GM12892 (cell line): ENCODE data around the gene OSBP2.

Experiments
- DNase-seq: peaks from one replicate; pipeline ENCODE4 v3.0.0; 2011; ENCODE audit not compliant: insufficient read length
- FAIRE-seq: peaks from 2 replicates; lab custom pipeline; 2011; peaks lifted over from hg19 to GRCh38; lab: Jason Lieb, UNC
- POLR2A ChIP-seq: IDR thresholded peaks from 2 replicates; pipeline ENCODE4 v1.6.1; 2011; ENCODE audit warnings: low read depth, low read length, control low read depth
- POLR2AphosphoS5 ChIP-seq: IDR thresholded peaks from 2 replicates; pipeline ENCODE4 v1.6.1; 2011; ENCODE audit warnings: low read depth, low read length, control low read depth
- TAF1 ChIP-seq: IDR thresholded peaks from 2 replicates; pipeline ENCODE4 v1.6.1; 2011; ENCODE audit warnings: low read depth, mild to moderate bottlenecking, control low read depth, low read length, borderline replicate concordance

Gene OSBP2

DNA sequence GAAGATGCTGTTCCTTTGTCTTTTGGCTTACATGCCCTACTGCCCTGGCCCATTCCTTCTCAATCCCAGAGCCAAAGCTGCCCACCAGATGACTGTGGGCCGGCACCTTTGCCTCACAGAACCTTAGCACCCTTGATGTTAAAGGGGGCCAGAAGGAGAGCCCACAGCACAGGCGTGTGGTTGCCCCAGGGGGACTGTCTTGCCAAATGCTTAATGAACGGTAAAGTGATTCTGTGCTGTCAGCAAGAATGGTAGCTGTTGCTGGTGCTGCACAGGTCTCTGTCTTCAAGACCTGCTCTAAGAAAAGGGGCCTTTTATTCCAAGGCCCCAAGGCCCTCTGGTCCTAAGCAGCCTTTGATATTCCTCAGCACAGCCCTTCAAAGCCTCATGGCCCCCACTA is 160.6 kb downstream of the OSBP2 start:
- no peak for TF ChIP-seq POLR2AphosphoS5
- FAIRE-seq (no peak), DNase-seq (no peak)

DNA sequence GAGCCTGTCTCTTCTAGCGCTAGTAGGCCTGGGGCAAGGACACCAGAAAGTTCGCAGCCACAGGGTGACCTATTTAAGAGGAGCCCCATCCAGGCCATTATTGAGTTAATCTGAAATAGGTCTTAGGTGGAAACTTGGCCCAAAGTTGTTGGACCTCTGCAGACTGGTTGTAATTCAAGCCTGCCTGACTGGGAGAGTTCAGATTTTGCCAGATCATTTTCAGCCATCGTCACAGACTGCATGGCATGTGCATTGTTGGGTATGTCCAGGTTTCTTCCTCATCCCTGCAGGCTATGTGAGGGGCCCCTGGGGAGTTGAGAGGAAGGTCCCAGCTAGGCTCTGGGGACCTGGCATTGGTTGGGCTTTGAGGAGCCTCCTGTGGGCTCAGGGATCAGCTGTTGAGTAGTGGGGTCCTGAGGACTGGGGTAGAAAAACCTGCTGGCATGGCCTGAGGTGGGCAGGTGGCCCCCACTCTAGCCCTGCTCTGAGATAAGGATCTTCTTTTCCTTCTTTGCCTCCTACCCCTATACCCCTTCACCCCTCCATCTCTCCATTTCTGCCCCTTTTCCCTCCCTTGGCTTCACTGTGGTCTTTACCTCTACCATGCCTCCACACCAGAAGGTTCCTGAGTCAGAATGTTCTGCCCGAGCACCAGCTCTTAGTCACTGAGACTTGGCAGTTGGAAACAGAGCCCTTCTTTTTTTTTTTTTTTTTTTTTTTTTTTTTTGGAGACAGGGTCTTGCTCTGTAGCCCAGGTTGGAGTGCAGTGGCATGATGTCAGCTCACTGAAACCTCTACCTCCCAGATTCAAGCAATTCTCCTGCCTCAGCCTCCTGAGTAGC is 161.2 kb downstream of the OSBP2 start:
- TF ChIP-seq POLR2A = no peak
- no peak for FAIRE-seq
- DNase-seq = no peak

DNA sequence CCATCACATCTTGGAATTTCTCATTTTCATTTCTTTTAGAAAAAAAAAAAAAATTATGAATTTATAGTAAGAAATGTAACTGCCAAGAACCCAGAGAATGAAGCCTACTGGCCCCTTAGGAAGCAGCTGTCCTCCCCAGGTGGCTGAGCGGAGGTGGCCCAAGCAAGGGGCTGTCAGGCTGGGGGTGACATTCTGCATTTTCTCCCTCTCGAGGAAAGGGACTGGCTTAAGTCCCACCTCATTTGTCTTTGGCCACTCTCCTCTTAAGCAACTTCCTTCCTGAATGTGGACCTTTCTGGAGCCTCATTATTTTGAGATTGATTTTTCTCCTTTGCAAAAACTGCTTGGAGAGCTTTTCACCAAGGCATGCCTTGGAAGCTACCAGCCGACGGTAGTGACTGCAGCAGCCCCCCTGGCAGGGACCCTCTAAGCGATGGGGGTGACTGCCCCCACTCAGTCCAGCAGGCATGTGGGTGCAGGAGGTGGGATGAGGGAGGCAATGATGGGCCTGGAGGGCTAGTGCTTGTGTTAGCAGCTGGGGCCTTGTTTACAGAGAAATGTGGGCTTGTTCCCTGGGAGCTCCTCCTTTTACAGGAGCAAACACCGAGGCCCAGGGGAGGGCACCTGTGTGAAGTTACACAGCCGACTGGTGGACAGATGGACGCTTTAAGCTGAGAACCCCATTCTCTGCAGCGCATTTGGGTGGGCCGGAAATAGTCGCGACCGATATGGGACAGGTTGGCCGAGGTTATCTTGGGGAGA is 162.2 kb downstream of the OSBP2 start:
- DNase-seq (no peak), FAIRE-seq (no peak)
- TF ChIP-seq POLR2A = no peak
- TF ChIP-seq TAF1 = no peak
- TF ChIP-seq POLR2AphosphoS5 = no peak

DNA sequence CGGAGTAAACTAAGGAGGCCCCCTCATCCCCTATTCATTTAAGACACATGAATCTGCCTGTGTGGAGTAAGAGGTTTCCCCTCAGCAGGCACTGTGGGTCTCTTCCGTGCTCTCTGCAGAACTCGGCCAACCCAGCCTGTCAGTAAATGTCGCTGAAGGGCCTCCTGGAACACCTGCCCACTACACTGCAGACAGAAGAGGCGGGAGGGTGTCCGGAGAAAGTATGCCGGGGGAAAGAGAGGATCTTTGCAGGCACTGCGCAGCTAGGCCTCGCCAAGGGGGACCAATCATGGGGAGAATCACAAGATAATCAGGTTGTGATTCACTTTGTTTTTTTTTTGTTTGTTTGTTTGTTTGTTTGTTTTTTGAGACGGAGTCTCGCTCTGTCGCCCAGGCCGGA is 163.1 kb downstream of the OSBP2 start:
- FAIRE-seq = no peak
- DNase-seq = no peak
- TF ChIP-seq POLR2AphosphoS5 (no peak), TAF1 (no peak), POLR2A (no peak)

DNA sequence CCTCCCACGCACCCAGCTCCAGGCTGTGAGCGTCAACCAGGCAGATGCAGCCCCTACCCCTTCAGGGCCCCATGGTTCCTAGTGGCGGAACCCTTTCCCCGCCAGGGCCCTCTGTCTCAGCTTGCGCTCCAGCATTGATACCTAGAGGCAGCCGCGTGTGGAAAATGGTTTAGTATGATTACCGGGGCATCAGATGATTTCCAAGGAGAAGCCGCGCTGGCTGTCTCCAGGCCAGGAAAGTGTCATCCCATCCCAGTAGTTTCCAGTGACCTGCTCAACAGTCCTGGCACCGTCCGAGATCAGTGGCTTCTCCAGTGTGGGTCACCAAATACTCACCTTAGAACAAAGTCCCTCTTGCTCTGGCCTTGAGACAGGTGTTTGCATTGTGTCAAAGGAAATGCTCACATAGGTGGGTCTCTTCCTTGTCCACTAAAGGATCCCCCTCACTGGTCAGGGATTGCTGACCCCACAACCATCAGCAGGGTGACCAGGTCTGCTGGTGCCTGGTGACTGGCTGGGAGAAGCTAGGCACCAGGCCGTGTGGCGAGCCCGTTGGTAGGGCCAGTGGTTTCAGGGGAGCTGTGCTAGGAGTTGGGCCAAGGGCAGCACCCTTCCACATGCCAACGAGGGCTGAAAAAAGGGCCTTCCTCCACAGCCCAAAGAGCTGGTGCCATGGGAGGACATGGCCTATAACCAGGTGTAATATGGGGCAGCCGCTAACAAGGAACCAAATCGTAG is 164.5 kb downstream of the OSBP2 start:
- FAIRE-seq (no peak), DNase-seq (no peak)
- TF ChIP-seq TAF1 (no peak), POLR2A (no peak), POLR2AphosphoS5 (no peak)

DNA sequence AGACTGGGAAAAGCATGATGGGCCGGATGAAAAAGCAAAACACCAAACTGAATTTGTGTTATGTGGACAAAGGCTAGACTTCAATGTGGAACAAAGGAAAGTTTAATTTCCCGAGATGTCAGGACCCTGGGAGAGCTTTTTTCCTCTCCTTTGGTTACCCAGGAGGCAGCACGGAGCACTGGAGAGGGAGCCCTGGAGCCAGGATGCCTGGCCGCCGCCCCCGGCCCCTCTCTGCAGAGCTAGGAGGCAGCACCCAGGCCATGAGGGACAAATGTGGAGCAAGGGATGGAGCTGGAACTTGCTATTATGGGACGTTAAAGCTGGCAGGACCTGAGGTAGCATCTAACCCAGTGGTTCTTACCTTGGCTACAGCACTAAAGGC is 165.0 kb downstream of the OSBP2 start:
- DNase-seq (no peak), FAIRE-seq (no peak)
- TF ChIP-seq POLR2AphosphoS5 = no peak
- no peak for TF ChIP-seq POLR2A
- TF ChIP-seq TAF1 = no peak

DNA sequence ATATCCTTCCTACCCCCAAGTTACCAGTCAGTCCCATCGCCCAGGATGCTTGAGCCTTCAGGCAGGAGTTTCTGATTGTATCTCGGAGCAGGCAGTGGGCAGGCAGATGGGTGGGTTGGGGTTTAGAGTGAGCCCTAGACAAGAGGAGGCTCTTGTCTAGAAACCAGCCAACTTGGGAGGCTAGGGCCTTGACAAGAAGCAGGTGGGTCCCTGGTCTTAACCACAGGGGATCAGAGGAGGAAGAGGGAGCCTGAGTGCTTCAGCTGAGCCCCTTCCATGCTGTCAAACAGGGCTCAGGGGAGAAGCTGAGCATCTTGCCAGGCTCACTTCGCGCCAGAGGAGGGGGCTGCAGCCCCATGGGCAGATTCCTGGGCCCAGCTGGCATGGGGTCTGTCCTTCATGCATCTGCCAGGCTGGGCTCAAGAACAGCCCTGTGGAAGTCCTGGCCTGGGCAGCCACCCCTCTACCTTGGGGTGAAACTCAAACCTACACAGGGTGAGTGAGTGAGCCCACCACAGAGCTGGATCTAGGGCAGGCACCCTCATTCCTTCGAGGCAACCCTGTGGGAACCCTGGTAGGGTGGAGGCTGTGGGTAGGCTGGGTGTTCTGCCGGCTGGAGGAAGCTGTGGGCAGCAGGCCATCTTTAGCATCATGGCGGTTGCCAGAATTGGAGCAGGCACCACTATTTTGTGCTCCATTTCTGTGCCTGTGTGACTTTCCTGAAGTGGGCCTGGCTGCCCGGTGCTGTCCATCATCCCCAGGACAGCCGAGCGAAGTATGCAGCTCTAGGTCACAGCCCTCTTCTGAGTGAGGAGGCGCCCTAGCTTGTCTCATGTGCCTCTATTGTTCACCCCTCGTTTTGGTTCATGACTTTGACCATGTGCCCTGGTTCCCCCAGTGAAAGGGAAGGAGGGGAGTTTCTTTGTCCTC is 165.8 kb downstream of the OSBP2 start:
- no peak for DNase-seq
- TF ChIP-seq TAF1 = no peak
- TF ChIP-seq POLR2AphosphoS5 = no peak
- no peak for TF ChIP-seq POLR2A
- FAIRE-seq = no peak

DNA sequence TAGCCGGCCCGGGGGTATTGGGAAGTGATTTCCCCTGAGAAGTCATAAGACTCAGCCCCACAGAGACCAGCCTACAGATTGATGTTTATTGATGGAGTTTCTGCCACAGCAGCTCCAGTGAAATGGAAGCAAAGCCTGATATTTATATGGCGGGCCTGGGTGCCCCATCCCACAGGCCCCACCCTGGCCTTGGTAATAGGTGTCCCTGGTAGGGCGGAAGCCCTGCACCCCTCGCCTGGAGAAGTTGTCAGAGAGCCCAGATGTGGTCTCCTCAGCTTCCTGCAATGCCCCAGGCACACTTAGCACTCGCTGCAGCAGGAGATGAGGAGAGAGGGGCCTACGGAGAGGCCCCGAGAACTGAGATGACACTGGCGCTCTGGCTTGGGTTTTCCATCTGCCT is 166.5 kb downstream of the OSBP2 start:
- no peak for TF ChIP-seq POLR2AphosphoS5
- TF ChIP-seq POLR2A = no peak
- TF ChIP-seq TAF1 = no peak
- no peak for FAIRE-seq
- peak; percentile 14 for DNase-seq

DNA sequence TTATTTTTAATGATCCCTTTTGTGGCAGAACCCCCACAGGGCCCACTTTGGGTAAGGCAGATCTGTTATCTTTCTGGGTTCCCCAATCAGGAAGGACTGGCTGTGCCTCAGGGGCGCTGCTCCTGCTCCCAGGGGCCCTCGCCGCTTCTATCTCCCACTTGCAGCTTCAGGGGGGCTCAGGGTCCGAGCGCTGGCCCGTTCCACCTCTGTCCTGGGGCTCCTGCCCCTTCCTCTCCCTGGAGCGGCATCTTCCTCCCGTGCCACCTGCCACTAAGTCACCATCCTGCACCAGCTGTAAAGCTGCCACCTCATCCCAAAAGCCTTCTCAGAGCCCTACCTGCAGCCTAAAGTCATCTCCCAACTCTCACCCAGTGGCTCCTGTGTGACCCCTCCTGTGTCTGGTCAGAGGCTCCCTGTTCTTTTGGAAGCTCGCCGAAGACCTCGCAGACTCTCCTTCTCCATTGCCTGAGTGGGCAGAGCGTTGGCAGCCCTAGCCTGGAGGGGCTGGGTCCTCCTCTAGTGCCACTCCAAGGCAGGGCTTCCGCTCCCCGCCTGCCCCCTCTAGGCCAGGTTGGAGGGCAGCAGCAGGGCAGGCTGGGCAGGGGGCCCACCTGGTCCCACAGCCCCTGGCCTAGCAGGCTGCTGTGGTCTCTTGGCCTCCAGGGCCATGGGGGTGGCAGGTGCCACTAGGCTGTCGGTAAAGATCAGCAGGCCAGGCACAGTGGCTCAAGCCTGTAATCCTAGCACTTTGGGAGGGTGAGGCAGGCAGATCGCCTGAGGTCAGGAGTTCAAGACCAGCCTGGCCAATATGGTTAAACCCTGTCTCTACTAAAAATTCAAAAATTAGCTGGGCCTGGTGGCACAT is 167.2 kb downstream of the OSBP2 start:
- no peak for TF ChIP-seq POLR2A
- TF ChIP-seq POLR2AphosphoS5 = no peak
- TF ChIP-seq TAF1 = no peak
- FAIRE-seq = no peak
- DNase-seq = peak; percentile 10

DNA sequence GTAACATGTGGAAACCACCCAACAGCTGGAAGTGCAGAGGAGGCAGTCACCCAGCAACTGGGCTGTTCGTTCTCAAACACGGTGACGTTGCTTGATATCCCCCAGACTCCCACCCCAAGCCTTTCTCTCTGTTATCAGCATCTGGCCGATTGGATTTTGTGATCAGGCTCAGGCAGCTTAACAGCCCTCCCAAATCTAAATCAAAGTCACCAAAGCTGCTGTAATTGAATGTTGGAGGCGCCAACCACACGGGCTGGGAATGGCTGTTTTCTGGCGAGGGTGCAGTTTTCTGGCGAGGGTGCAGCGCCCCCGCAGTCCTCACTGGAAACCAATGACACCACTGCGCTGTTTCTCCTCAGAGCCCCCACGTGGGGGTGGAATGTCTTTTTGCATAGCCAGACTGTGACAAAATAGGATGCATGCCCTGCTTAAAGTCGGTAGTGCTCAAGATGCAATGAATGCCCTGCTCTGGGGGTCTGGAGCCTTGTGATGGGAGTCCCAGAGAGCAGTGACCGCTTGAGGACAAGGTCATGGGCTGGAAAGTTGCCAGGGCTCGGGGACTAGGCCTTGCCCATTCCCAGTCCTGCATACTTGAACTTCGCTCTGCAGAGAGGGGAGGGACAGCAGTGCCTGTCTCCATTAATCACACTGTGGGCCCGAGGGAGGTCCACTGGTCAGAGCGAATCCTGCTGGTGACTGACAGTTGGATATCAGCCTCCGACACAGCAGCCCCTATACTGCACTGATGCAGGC is 168.6 kb downstream of the OSBP2 start:
- FAIRE-seq (no peak), DNase-seq (peak; percentile 4)
- TF ChIP-seq POLR2A (no peak), POLR2AphosphoS5 (no peak), TAF1 (no peak)
